GM21528 (cell line): ENCODE results near the gene OOSP4A.

ENCODE experiments used
- ATAC-seq: cut with Tn5 transposase; IDR thresholded peaks from one replicate; pipeline ENCODE4 v1.9.1; 2021; ENCODE audit warnings: mild to moderate bottlenecking, moderate library complexity; ENCODE audit not compliant: unreplicated experiment, low FRiP score

The OOSP4A gene

GRCh38 chr11:59963733-59964132, at the start of gene OOSP4A:
OOSP4A (plus strand) TSS chr11:59964033; CDS start chr11:59964033, 0 bp downstream.
- no peak for ATAC-seq

- ATAC-seq = no peak
These were observed 45.4 kb upstream of the OOSP4A start for GRCh38 chr11:59918480-59918879.

GRCh38 chr11:59918987-59919589, 44.7 kb upstream of the OOSP4A start:
- no peak for ATAC-seq

- no peak for ATAC-seq
These were observed 40.0 kb upstream of the OOSP4A start for GRCh38 chr11:59923813-59924212.

- ATAC-seq = no peak
These were observed 32.1 kb upstream of the OOSP4A start for GRCh38 chr11:59931688-59932087.

- no peak for ATAC-seq
These were observed 25.7 kb upstream of the OOSP4A start, which contains the start of gene OOSP1 for GRCh38 chr11:59938132-59938531. OOSP1 (plus strand) TSS chr11:59938432; CDS start chr11:59938455, 23 bp downstream.

GRCh38 chr11:59938718-59939117, 25.1 kb upstream of the OOSP4A start:
- no peak for ATAC-seq

GRCh38 chr11:59939482-59939881, 24.4 kb upstream of the OOSP4A start:
- ATAC-seq = no peak

- no peak for ATAC-seq
These were observed 22.7 kb upstream of the OOSP4A start for GRCh38 chr11:59941091-59941490.

GRCh38 chr11:59943997-59944714, 19.7 kb upstream of the OOSP4A start:
- ATAC-seq = no peak

- no peak for ATAC-seq
These were observed 19.1 kb upstream of the OOSP4A start for GRCh38 chr11:59944720-59945119.

- no peak for ATAC-seq
These were observed 10.2 kb upstream of the OOSP4A start for GRCh38 chr11:59953463-59954218.

- no peak for ATAC-seq
These were observed 9.5 kb upstream of the OOSP4A start for GRCh38 chr11:59954219-59954847.

- no peak for ATAC-seq
These were observed 6.7 kb upstream of the OOSP4A start for GRCh38 chr11:59957094-59957493.

- no peak for ATAC-seq
These were observed 3.1 kb upstream of the OOSP4A start for GRCh38 chr11:59960502-59961381.

GRCh38 chr11:59962107-59962482, 1.7 kb upstream of the OOSP4A start:
- ATAC-seq = no peak

- ATAC-seq = no peak
These were observed 1.6 kb downstream of the OOSP4A start for GRCh38 chr11:59965424-59965823.

GRCh38 chr11:59966201-59966600, 2.4 kb downstream of the OOSP4A start:
- ATAC-seq = no peak

GRCh38 chr11:59967677-59968394, 4.0 kb downstream of the OOSP4A start:
- no peak for ATAC-seq
